Esophagus mucosa (tissue), 1 donor: ENCODE measurements around the gene DNAH8. TPM values are rescaled to one million over a fixed set of nuclear protein-coding genes. Genes with fewer than 3 reads are reported as not detected.

ENCODE experiments used
- ATAC-seq: fragments of 200-7000 bp; cut with Tn5 transposase; one replicate; pipeline ENCODE4 v1.9.1; 2020
- total RNA-seq: library from RNA; stranded (reverse); gene quantifications from one replicate; pipeline ENCODE4 v1.2.4, GENCODE V29; 2023
- donor health status: DM: yes; HTN: yes; CAD: no.

DNAH8 gene, protein sequence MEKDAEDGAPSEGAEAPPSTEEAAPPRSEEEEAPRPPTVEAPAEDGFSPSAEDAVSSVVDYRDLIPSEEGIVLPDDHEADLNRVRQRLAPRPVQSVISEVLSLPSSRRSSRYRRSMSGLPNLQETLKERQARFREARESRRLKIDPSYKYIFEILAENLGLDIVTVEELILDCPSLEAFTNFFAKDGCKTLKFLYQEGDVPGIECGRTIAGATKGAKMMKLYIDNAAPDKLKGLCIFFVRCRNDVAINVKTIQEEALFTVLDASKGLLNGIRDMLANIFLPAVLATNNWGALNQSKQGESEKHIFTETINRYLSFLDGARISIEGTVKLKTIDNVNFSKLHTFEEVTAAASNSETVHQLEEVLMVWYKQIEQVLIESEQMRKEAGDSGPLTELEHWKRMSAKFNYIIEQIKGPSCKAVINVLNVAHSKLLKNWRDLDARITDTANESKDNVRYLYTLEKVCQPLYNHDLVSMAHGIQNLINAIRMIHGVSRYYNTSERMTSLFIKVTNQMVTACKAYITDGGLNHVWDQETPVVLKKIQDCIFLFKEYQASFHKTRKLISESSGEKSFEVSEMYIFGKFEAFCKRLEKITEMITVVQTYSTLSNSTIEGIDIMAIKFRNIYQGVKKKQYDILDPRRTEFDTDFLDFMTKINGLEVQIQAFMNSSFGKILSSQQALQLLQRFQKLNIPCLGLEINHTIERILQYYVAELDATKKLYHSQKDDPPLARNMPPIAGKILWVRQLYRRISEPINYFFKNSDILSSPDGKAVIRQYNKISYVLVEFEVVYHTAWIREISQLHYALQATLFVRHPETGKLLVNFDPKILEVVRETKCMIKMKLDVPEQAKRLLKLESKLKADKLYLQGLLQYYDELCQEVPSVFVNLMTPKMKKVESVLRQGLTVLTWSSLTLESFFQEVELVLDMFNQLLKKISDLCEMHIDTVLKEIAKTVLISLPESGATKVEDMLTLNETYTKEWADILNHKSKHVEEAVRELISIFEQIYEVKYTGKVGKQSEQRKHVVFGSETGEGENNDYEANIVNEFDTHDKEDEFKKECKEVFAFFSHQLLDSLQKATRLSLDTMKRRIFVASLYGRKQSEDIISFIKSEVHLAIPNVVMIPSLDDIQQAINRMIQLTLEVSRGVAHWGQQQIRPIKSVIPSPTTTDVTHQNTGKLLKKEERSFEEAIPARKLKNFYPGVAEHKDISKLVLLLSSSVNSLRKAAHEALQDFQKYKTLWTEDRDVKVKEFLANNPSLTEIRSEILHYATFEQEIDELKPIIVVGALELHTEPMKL (N-terminal part only)
- total RNA-seq: 0.04 TPM

DNA sequence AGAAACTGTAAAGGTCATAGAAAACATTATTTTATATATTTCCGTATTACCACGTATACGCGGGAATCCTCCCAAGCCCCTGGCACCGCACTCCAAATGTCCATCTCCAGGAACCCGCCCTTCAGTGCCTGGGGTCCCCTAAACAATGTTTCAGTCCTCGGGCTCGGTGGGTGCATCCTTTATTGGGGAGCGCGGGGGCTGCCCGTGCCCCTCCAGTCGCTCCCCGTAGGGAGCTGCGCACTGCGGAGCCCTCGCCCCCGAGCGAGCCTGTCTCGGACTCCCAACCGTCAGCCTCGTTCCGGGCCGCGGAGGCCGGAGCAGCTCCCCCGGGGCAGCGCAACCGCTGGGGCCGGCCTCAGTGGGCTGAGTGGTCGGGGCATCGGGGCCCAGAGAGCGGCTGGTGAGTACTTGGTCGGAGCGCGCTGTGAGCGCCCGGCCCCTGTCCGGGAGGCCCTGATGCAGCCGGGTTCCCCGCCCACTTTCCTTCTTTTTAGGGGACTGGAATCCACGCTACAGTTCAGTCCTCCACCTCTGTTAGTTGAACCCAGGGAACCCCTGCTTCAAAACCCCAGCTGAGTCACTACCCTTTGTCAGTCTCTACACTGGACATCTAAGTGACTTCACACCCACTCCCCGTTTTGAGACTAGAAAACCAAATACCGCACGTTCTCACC, at the start of gene DNAH8:
DNAH8 (plus strand) TSS at position 296 of the 674 bp plus-strand sequence. CDS start 7,499 bp downstream, outside the sequence.
- ATAC-seq: no peak

DNA sequence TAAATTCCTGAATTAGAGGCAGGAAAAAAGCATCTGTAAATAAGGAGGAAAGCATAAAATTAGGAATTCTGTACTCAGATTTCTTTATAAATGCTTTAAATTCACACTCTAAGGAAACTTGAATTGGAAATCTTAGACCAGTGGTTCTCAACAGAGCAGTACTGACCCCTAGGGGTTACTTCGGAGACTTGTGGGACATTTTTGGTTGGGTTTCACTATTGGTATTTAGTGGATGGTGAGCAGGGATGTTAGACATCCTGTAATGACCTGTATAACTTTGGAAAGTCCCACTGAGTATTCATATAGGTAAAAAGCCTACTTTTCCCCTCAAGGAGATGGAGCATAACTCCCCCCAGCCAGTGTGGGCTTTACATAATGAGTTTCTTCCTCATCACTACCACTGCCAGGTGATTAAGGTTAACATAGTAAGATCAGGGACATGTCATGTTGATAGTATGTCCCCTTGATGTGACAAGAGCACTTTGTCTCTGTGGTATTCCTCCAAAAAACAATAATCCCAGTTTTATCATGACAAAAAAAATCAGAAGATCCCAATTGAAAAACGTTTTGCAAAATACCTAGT, 43.1 kb upstream of the DNAH8 start:
- ATAC-seq: peak; percentile 77

DNA sequence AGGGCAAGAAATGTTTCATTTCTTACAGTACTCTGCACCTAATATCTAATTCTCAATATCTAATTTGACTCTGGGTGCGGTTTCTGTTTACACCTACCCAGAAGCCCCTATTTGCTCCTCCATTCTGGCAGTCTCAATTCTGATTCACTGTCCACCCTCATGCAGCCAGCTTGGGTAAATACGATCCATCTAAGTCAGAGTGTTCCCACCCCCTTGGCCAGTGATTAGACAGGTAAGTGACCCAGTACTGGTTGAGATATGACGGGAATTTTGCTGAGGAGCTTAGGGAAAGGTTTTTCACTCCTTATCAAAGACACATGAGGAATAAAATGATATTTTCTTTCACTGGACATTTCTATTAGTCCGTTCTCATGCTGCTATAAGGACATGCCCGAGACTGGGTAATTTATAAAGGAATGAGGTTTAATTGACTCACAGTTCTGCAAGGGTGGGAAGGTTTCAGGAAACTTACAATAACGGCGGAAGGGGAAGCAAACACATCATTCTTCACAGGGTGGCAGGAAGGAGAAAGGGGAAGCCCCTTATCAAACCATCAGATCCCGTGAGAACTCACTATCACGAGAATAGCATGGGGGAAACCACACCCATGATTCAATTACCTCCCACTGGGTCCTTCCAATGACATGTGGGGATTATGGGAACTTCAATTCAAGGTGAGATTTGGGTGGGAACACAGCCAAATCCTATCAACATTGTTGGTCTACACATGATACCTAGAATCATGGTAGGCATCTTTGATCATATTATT, 41.5 kb upstream of the DNAH8 start:
- peak; percentile 15 for ATAC-seq

DNA sequence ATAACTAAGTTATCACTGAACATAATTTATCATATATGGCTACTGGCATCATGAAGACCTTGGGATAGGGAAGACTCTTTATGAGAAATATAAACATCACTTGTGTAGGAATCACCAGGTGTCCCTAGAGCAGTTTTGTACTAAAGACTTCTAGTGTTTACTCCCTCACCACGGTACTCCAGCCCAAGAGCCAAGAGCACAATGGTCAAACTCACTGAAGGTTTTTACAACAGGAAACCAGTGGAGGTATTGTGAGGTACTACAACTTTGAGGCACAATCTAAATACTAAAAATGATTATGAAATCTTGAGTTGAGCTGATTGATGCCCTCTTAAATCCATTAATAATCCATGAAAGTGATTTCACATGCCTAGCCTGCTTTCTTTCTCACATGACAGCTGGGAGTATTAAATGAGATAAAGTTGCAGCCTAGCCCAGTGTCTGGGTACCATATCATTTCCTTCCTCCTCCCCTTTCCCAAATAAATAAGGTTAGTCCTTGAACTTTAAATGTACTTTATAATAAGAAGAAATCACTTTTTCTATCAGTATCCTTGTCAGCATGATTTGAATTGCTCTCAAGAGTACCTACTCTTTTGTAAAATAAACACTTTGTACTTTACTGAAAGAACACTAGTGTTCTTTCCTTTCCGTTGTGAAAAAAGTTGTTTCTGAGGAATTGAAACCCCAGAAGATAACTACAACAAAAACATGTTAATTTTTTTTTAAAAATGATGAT, 38.7 kb upstream of the DNAH8 start:
- ATAC-seq: no peak

DNA sequence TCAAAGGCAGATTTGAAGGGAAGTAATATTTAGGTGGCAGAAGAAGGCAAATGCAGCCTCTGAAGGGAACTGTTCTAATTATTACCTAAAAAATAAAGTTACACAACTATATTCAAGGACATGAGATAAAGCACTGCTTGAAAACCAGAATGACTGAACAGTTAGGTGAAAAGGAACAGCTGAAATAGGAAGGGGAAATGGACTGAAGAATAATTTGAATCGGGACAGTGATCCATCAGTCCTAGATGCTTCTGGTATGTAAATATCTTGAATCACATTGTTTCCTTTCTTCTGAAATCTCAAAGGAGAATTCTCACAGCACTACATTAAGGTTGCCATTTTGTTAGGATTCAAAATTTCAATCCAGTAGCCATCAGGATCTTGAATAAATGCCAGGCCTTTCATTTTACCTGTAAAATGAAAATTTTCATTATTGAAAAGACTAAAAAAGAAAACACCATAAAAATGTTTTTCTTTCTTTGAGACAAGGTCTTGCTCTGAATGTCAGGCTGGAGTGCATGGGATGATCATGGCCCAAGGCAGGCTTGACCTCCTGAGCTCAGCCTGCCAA, 38.1 kb upstream of the DNAH8 start:
- ATAC-seq: no peak

DNA sequence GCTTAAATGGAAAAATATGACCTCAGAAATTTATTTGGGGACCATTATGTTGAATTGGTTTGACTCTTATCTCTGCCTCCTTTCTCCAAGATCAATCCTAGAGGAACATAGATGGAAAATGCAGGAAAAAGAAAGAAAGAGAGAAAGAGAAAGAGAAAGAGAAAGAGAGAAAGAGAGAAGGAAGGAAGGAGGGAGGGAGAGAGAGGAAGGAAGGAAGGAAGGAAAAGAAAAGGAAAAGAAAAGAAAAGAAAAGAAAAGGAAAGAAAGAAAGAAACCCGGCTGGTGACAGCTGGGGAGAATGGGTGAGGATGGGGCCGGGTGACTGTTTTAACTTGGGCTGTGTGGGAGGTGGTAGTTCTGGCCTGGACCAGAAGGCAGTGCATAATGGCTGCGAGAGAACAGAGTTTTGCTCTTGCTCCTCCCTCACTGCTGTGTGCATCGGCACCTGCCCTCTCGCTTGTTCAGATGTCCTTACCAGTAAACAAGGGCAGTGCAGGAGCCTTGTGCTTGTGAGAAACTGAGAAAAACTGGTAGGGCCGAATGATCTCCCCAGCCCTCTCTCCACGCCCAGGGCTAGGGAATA, 36.8 kb upstream of the DNAH8 start:
- ATAC-seq: no peak

DNA sequence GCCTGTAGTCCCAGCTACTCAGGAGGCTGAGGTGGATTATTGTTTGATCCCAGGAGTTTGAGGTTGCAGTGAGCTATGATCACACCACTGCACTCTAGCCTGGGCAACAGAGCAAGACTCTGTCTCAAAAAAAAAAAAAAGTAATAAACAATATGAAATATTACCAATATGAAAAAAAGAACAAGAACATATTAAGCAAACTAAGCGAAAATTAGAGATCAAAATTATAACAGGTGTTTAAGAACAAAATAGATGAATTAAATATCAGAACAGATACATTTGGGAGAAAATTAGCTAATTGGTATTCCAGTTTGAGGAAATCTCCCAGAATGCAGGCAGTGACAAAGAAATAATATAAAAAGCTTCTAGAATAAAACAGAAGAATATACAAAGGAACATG, 35.4 kb upstream of the DNAH8 start:
- ATAC-seq: no peak

DNA sequence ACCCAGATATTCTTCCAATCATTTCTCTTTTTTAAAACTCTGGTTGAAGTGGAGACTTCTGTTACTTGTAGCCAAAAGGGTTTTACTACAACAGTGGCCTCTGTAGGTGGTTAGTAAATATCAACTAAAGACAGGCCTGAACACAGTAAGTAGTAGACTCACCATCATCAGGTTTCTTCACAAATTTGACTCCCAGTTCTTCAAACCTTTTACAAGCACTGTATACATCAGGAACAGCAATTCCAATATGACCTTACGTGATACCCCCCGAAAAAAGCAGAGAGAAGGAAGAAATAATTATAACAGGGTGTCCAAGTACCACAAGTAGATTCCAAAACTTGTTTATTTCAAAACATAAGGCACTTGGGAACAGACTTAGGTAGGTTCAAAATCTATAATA, 33.3 kb upstream of the DNAH8 start:
- no peak for ATAC-seq

DNA sequence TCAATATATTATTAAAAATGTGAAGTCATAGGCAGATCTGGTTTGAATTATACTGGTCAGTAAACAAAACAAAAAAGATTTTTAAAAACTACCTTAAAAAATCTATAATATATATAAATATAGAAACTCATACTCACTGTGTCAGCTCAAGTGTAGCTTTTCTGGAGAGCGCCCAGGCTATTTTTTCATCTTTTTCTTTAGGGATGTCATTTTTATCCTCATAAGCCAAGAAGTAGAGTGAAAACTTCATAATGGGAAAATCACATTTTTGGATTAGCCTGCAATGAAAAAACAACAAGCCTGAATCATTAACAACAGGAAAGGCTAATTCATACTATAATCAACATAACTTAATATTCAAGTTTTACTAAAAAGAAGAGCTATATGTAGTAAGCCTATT, 30.9 kb upstream of the DNAH8 start:
- ATAC-seq: no peak

DNA sequence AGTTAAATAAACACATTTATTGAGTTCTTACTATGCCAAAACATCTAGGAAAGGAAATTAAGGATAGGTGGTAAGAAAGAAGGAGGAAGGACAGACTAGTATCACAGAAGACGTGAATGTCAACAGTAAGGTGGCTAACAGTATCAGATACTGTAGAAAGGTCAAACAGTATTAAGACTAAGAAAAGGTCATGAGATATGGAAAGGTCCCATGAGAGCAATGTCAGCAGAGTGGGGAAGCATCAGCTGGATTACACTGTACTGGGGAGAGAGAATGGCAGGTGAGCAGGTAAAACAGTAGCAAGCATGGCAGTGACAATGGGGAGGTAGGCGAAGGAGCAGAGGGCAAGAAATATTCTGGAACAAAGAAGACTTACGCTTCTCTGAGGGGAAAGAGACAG, 30.2 kb upstream of the DNAH8 start:
- no peak for ATAC-seq

DNA sequence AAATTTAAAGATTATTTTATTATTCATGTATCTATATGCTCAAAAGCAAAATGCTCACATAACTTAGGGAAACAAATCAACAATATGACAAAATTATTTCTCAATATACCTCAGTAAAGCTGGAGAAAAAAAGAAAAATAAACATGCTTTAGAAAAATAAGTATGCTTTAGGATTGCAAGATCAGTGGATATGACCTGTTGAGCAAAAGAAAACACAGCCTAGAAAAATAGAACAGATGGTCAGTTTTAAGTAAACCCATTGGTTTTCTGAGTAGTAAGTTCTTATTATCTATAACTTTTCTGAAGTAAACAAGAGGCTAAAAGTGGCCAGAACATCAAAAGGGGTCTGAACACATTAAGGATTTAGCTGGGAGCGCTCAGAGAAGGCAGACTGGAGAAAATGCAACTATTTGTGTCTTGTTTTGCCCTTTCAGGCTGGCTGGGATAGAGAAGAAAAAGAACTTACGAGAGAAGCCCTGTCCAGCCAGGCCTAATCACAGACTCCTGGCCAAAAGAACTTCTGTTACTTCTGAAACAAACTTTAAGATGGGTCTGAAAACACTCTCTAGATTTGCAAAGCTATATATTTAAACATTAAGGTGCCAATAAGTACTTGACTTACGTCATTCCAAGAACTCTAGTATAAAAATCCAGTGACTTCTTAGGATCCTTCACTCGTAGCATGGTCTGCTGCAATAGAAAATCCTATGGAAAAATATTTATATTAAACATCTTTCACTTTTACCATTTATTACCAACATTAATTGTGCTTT, 28.7 kb upstream of the DNAH8 start:
- ATAC-seq: no peak

DNA sequence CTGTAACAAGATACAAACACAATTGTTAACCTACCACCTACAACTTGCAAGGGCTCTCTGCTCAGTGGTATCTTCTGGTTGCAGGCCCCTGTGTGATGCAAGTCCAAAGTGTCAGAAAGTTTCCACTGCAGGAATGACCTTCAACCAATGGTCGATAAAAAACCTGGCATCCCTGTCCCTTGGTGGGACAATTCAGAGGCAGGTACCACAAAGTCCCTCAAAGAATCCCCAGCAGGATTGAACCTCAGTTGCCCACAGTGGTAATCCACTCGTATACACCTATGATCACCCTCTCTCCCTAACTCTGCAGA, 28.1 kb upstream of the DNAH8 start:
- ATAC-seq: no peak

DNA sequence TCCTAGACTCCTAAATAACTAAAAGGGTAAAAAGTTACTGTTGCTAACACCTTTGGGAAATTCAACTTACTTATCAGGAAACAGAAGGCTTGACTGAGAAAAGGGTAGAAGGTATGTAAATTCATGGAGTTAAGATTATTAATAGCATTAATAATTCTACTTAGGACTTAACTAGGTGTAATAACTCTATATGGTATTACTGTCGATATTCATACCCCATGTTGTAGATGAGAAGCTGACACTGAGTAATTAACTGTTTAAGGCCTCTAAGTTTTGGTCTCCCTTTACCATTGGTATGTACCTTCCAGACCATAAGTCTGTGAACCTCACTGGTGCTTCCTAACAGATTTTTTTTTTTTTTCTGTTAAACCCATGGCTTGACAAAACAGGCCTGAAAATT, 27.6 kb upstream of the DNAH8 start:
- ATAC-seq: no peak

DNA sequence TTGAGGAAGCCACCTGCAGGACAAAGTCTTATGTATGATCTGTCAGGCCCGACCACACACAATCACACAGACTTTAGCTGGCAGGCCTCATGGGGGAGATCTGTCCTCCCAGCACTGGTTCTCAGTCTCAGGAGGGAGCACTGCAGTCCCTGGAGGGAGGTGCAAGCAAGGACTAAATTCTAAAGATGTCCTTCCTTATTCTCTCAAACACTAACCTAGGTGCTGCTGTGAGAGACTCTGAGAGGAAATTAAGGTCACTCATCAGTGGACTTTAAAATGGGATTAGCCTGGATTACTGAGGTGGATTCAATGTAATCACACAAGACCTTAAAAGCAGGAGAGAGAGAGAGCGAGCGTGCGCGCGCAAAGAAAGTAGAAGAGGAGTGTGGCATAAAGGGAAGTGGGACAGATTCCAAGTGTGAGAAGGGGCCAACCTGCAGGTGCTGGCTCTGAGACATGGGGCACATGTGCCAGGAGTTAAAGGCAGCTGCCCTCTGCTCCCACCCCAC, 26.5 kb upstream of the DNAH8 start:
- ATAC-seq: no peak

DNA sequence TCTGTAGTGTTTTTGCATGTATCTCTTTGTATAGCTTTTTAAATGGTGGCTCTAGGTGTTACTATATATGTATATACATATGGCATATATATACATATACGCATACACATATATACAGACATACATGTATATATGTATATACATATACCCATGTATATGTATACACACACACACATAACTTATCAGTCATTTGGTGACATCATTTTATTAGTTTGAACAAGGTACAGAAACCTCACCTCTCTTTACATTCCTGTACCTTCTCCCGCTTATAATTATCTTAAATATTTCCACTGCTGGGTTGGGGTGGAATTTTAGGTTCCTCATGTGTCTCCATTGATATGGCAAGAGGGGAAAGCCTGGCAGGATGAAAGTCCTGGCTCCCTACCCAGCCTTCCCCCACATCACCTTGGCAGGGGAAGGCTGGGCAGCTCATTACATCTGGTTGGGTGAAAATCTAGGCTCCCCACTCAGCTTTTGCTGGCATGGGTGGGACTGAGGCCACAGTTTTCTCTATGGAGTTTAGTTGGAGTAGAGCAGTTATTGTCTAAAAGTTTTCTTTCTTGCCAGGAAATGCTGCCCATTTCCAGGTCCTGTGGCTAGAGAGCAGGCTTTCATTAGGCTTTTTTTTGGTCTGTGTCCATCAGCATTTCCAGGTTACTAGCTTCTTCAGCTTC, 19.7 kb upstream of the DNAH8 start:
- no peak for ATAC-seq

DNA sequence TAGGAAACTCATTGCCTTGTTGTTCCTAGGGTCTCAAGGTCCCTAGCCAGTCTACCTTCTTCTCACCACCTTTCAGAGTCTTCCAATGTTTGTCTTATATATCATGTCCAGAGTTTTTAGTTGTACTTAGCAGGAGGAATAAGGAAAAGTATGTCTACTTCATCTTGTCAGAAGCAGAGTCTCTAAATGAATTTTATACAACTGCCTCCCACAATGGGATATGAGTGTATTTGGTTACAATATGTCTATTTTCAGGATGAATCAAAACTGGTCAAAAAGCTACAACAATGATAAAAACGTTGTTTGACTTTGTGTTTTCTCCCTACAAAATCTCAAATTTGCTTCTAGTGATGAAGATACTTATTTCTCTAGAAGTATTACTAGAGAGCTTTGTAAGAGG, 19.2 kb upstream of the DNAH8 start:
- ATAC-seq: no peak

DNA sequence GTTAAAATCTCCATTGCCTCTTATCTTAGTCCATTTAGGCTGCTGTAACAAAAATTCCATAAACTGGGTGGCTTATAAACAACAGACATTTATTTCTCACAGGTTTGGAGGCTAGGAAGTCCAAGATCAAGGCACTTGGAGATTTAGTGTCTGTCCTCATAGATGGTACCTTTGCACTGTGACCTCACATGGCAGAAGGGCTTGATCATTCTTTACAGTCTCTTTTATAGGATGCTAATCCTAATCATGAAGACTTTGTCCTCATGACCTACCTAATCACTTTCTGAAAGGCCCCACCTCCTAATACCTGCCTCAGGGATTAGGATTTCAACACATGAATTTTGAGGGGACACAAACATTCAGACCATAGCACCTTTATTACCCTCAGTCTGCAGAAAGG, 18.8 kb upstream of the DNAH8 start:
- no peak for ATAC-seq

DNA sequence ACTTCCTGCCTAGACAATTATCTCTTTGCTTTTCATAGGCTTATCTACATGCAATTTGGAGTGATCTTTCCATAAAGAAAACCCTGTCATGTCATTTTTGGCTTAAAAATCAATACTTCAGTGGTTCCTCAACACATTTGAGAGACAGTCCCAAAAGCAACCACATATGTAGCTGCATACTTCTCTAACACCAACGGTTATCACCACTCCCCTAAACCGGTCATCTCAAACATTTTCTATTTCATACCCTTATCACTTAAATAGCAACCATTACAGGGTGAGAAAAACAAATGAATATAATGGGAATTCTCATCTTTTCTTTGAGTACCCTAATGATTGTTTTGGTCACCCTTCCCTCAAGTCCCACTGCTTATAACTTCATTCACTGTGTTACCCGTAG, 17.3 kb upstream of the DNAH8 start:
- no peak for ATAC-seq
